ENCODE data around the gene FAM169A. TPM values are rescaled to one million over a fixed set of nuclear protein-coding genes. Genes with fewer than 3 reads are reported as not detected.

FAM169A gene
- total and polyA plus RNA-seq, 2 donors (not counting 1 experiment from before 2014, with no cell fraction given): 2.1 to 9.4 TPM

GRCh38 chr5:74810915-74811314, 55.3 kb downstream of the FAM169A start:
- Histone ChIP-seq H3K9ac (ENCODE audit: low read length) (no peak overlapping the region), H4K20me1 (ENCODE audit: control insufficient read depth, insufficient read depth, low read length, poor library complexity, severe bottlenecking) (no peaks in the 10 kb centered on the region), H3K27ac (ENCODE audit: low read length in 2 of 2) (no peak overlapping the region), H3K79me2 (ENCODE audit: control insufficient read depth, insufficient read depth, low read length) (no peaks in the 10 kb centered on the region), H3K27me3 (replicated peaks in 1 of 4; ENCODE audit: control extremely low read depth in 1 of 4, control insufficient read depth in 3 of 4, insufficient read depth in 4 of 4, low read length in 3 of 4) (no peaks in the 10 kb centered on the region), H3K9me3 (ENCODE audit: control extremely low read depth in 1 of 3, control insufficient read depth in 2 of 3, insufficient read depth in 1 of 3, low read length in 2 of 3) (no peaks in the 10 kb centered on the region), H3K36me3 (replicated peaks in 1 of 2; ENCODE audit: control extremely low read depth in 1 of 2, control insufficient read depth in 1 of 2, extremely low read depth in 1 of 2, insufficient read depth in 2 of 2, low read length in 1 of 2) (peaks cover 0 to 2% of the 10 kb centered on the region in 2 experiments), H3K4me3 (ENCODE audit: control extremely low read depth in 1 of 5, extremely low read depth in 1 of 5, insufficient read depth in 1 of 5, low read depth in 2 of 5, low read length in 4 of 5) (no peak overlapping the region), H3K4me1 (ENCODE audit: control insufficient read depth in 2 of 2, insufficient read depth in 2 of 2, low read length in 2 of 2) (no peaks in the 10 kb centered on the region), H3K4me2 (replicated peaks; ENCODE audit: low read depth, low read length, poor library complexity, severe bottlenecking) (no peak overlapping the region), H2AFZ (ENCODE audit: insufficient read depth, low read depth, low read length, poor library complexity, severe bottlenecking) (no peak overlapping the region)
- Mint-ChIP-seq H3K4me1 (no peaks in the 10 kb centered on the region), H3K9me3 (ENCODE audit: insufficient read depth) (no peaks in the 10 kb centered on the region), H3K4me3 (no peak overlapping the region), H3K27me3 (no peaks in the 10 kb centered on the region), H3K27ac (no peak overlapping the region)
- intact Hi-C loops (cut with micrococcal nuclease): no loop called here
- ChIA-PET CTCF (no interaction called here), POLR2A (no interaction called here)
- no peak for DNase-seq
- TF ChIP-seq CTCF (IDR thresholded peaks at IDR 0.05): no peak
- no peak for TF ChIP-seq EZH2 (IDR thresholded peaks at IDR 0.05; ENCODE audit: borderline replicate concordance, insufficient read depth, low read depth, low read length, poor library complexity, severe bottlenecking)
- no peak for ATAC-seq (ENCODE audit: low read depth)
- WGBS (ENCODE audit: insufficient coverage): 100% methylated on average over 2 of the region's 4 CpGs

GRCh38 chr5:74801941-74802340, 64.2 kb downstream of the FAM169A start:
- Histone ChIP-seq H3K4me1 (ENCODE audit: control insufficient read depth in 2 of 2, insufficient read depth in 2 of 2, low read length in 2 of 2) (no peaks in the 10 kb centered on the region), H3K27me3 (replicated peaks in 1 of 4; ENCODE audit: control extremely low read depth in 1 of 4, control insufficient read depth in 3 of 4, insufficient read depth in 4 of 4, low read length in 3 of 4) (no peaks in the 10 kb centered on the region), H3K27ac (ENCODE audit: low read length in 2 of 2) (no peak overlapping the region), H4K20me1 (ENCODE audit: control insufficient read depth, insufficient read depth, low read length, poor library complexity, severe bottlenecking) (no peaks in the 10 kb centered on the region), H3K9me3 (ENCODE audit: control extremely low read depth in 1 of 3, control insufficient read depth in 2 of 3, insufficient read depth in 1 of 3, low read length in 2 of 3) (no peaks in the 10 kb centered on the region), H3K36me3 (replicated peaks in 1 of 2; ENCODE audit: control extremely low read depth in 1 of 2, control insufficient read depth in 1 of 2, extremely low read depth in 1 of 2, insufficient read depth in 2 of 2, low read length in 1 of 2) (peaks cover 0 to 4% of the 10 kb centered on the region in 2 experiments), H3K4me2 (replicated peaks; ENCODE audit: low read depth, low read length, poor library complexity, severe bottlenecking) (no peak overlapping the region), H2AFZ (ENCODE audit: insufficient read depth, low read depth, low read length, poor library complexity, severe bottlenecking) (no peak overlapping the region), H3K79me2 (ENCODE audit: control insufficient read depth, insufficient read depth, low read length) (no peaks in the 10 kb centered on the region), H3K9ac (ENCODE audit: low read length) (no peak overlapping the region), H3K4me3 (ENCODE audit: control extremely low read depth in 1 of 5, extremely low read depth in 1 of 5, insufficient read depth in 1 of 5, low read depth in 2 of 5, low read length in 4 of 5) (no peak overlapping the region)
- TF ChIP-seq CTCF (IDR thresholded peaks at IDR 0.05) (no peak), EZH2 (IDR thresholded peaks at IDR 0.05; ENCODE audit: borderline replicate concordance, insufficient read depth, low read depth, low read length, poor library complexity, severe bottlenecking) (no peak)
- intact Hi-C loops (cut with micrococcal nuclease): no loop called here
- ChIA-PET POLR2A (no interaction called here), CTCF (no interaction called here)
- no peak overlapping the region for H3K27ac Mint-ChIP-seq
- H3K4me1 Mint-ChIP-seq: no peaks in the 10 kb centered on the region
- H3K9me3 Mint-ChIP-seq (ENCODE audit: insufficient read depth): no peaks in the 10 kb centered on the region
- ATAC-seq (ENCODE audit: low read depth): no peak
- peaks cover 2% of the 10 kb centered on the region for H3K27me3 Mint-ChIP-seq
- 44% methylated on average over 1 of the region's 1 CpG for WGBS (ENCODE audit: insufficient coverage)
- no peak for DNase-seq
- H3K4me3 Mint-ChIP-seq: no peak overlapping the region
